Measurements from ENCODE around the gene POLE4.

The POLE4 gene

GRCh38 chr2:74958274-74959105 is at the start of gene POLE4:
POLE4 (plus strand) TSS chr2:74958643; CDS start chr2:74958680, 37 bp downstream.
- DNase-seq (ENCODE audit: low spot score) = peak; percentile 88

- DNase-seq (ENCODE audit: low spot score) = no peak
Measured at GRCh38 chr2:74908748-74909444, 49.5 kb upstream of the POLE4 start.

- no peak for DNase-seq (ENCODE audit: low spot score)
Measured at GRCh38 chr2:74910245-74910644, 48.2 kb upstream of the POLE4 start.

- no peak for DNase-seq (ENCODE audit: low spot score)
Measured at GRCh38 chr2:74911061-74911460, 47.4 kb upstream of the POLE4 start.

- DNase-seq (ENCODE audit: low spot score) = no peak
Measured at GRCh38 chr2:74915743-74916142, 42.7 kb upstream of the POLE4 start.

GRCh38 chr2:74916394-74916793 is 42.0 kb upstream of the POLE4 start:
- no peak for DNase-seq (ENCODE audit: low spot score)

- no peak for DNase-seq (ENCODE audit: low spot score)
Measured at GRCh38 chr2:74917702-74918619, 40.5 kb upstream of the POLE4 start.

GRCh38 chr2:74919827-74920226 is 38.6 kb upstream of the POLE4 start:
- peak; percentile 38 for DNase-seq (ENCODE audit: low spot score)

GRCh38 chr2:74921236-74921736 is 37.2 kb upstream of the POLE4 start:
- DNase-seq (ENCODE audit: low spot score) = no peak

GRCh38 chr2:74922592-74923227 is 35.7 kb upstream of the POLE4 start:
- DNase-seq (ENCODE audit: low spot score) = no peak

GRCh38 chr2:74924463-74925265 is 33.8 kb upstream of the POLE4 start:
- DNase-seq (ENCODE audit: low spot score) = no peak

GRCh38 chr2:74925361-74925786 is 33.1 kb upstream of the POLE4 start:
- DNase-seq (ENCODE audit: low spot score) = no peak

- DNase-seq (ENCODE audit: low spot score) = no peak
Measured at GRCh38 chr2:74927621-74928020, 30.8 kb upstream of the POLE4 start.

- DNase-seq (ENCODE audit: low spot score) = no peak
Measured at GRCh38 chr2:74930811-74931486, 27.5 kb upstream of the POLE4 start.

GRCh38 chr2:74931940-74932339 is 26.5 kb upstream of the POLE4 start:
- DNase-seq (ENCODE audit: low spot score) = no peak

- no peak for DNase-seq (ENCODE audit: low spot score)
Measured at GRCh38 chr2:74935975-74936391, 22.5 kb upstream of the POLE4 start.

- no peak for DNase-seq (ENCODE audit: low spot score)
Measured at GRCh38 chr2:74937221-74937880, 21.1 kb upstream of the POLE4 start.

GRCh38 chr2:74938264-74938663 is 20.2 kb upstream of the POLE4 start:
- no peak for DNase-seq (ENCODE audit: low spot score)

All from globus pallidus (tissue), 1 donor.